Measurements from ENCODE around the gene HTR1B. TPM values are rescaled to one million over a fixed set of nuclear protein-coding genes. Genes with fewer than 3 reads are reported as not detected.

Gene HTR1B
- total RNA-seq, 2 donors from 2014 or later = not detected

DNA sequence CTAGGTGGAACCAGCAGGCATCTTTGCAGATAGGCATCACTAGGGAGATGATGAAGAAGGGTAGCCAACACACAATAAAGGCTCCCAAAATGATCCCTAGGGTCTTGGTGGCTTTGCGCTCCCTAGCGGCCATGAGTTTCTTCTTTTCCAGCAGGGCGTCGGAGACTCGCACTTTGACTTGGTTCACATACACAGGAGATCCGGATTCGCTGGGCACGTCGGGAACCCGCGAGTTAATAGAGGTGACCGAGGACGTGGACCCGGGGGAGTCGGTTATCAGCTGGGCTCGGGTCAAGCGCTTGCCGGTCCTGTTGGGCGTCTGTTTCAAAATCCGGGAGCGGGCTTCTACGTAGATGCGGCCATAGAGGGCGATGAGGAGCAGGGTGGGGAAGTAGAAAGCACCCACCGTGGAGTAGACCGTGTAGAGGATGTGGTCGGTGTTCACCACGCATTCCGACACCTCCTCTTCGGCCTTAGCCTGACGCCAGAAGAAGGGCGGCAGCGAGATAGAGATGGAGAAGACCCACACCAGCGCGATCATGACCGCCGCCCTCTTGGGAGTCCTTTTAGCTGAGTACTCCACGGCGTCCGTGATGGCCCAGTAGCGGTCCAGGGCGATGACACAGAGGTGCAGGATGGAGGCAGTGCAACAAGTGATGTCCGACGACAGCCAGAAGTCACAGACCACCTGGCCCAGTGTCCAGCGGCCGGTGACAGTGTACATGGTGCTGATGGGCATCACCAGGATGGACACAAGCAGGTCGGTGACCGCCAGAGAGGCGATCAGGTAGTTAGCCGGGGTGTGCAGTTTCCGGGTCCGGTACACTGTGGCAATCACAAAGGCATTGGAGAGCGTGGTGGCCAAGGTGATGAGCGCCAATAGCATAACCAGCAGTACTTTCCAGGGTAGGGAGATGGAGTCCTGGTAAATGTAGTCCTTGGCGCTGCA is 658 bp downstream of the HTR1B start:
- Histone ChIP-seq H3K36me3 (no peaks in the 10 kb centered on the region), H3K4me3 (peak overlapping the region; percentile 34 to 49), H3K4me1 (peaks cover 0 to 39% of the 10 kb centered on the region in 2 donors), H3K27me3 (peaks cover 4 to 28% of the 10 kb centered on the region in 2 donors), H3K9me3 (no peaks in the 10 kb centered on the region), H3K27ac (no peak overlapping the region)
- no peak for DNase-seq (ENCODE audit: low spot score)
- no peak for TF ChIP-seq CTCF (IDR thresholded peaks at IDR 0.05)

DNA sequence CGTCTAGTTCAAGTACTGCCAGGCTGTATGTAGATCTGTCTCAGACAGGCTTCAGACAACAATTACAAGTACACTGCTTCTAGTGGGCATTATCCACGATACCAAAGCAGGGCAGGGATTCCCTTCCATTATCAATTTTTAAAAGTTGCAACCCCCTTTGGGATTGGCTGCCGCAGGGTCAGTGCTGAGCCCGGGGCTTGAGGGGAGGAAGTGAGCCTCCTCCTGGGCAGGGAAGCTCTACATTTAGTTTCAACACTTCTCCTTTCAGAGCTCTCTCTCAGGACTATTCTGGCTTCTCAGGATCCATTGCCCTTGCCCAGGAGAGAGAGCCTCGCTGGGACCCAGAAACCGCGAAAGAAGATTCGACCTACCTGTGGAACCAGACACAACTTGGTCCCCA is 1.5 kb downstream of the HTR1B start:
- Histone ChIP-seq H3K4me3 (no peak overlapping the region), H3K4me1 (peaks cover 0 to 35% of the 10 kb centered on the region in 2 donors), H3K9me3 (no peaks in the 10 kb centered on the region), H3K36me3 (no peaks in the 10 kb centered on the region), H3K27ac (no peak overlapping the region), H3K27me3 (peaks cover 4 to 28% of the 10 kb centered on the region in 2 donors)
- TF ChIP-seq CTCF (IDR thresholded peaks at IDR 0.05) = no peak
- no peak for DNase-seq (ENCODE audit: low spot score)

- H3K27me3 ChIP-seq = peaks cover 0 to 7% of the 10 kb centered on the region in 2 donors
- no peak for TF ChIP-seq CTCF (IDR thresholded peaks at IDR 0.05)
- DNase-seq (ENCODE audit: low spot score) = no peak
- no peaks in the 10 kb centered on the region for H3K9me3 ChIP-seq
- H3K36me3 ChIP-seq = no peaks in the 10 kb centered on the region
- peaks cover 0 to 12% of the 10 kb centered on the region in 2 donors for H3K4me1 ChIP-seq
- no peak overlapping the region for H3K4me3 ChIP-seq
- no peak overlapping the region for H3K27ac ChIP-seq
Measured at GRCh38 chr6:77458421-77458820, 4.9 kb downstream of the HTR1B start.

- Histone ChIP-seq H3K4me3 (no peak overlapping the region), H3K27ac (peak overlapping the region in 1 of 2 donors; percentile 6), H3K36me3 (no peaks in the 10 kb centered on the region), H3K27me3 (peaks cover 0 to 2% of the 10 kb centered on the region in 2 donors), H3K4me1 (peaks cover 0 to 6% of the 10 kb centered on the region in 2 donors), H3K9me3 (no peaks in the 10 kb centered on the region)
- TF ChIP-seq CTCF (IDR thresholded peaks at IDR 0.05) = peak; percentile 61 to 81
- DNase-seq (ENCODE audit: low spot score) = peak; percentile 79
Measured at GRCh38 chr6:77457720-77458349, 5.5 kb downstream of the HTR1B start.

- no peaks in the 10 kb centered on the region for H3K36me3 ChIP-seq
- no peak overlapping the region for H3K4me3 ChIP-seq
- no peak for DNase-seq (ENCODE audit: low spot score)
- no peaks in the 10 kb centered on the region for H3K9me3 ChIP-seq
- no peak for TF ChIP-seq CTCF (IDR thresholded peaks at IDR 0.05)
- peak overlapping the region in 1 of 2 donors; percentile 6 for H3K27ac ChIP-seq
- no peaks in the 10 kb centered on the region for H3K4me1 ChIP-seq
- H3K27me3 ChIP-seq = no peaks in the 10 kb centered on the region
Measured at GRCh38 chr6:77456531-77457248, 6.6 kb downstream of the HTR1B start.
